Measurements from ENCODE around the gene KIF3C.
A peak's percentile ranks its signal among the peaks of the same experiment; 100 is the strongest.

Gene KIF3C

DNA sequence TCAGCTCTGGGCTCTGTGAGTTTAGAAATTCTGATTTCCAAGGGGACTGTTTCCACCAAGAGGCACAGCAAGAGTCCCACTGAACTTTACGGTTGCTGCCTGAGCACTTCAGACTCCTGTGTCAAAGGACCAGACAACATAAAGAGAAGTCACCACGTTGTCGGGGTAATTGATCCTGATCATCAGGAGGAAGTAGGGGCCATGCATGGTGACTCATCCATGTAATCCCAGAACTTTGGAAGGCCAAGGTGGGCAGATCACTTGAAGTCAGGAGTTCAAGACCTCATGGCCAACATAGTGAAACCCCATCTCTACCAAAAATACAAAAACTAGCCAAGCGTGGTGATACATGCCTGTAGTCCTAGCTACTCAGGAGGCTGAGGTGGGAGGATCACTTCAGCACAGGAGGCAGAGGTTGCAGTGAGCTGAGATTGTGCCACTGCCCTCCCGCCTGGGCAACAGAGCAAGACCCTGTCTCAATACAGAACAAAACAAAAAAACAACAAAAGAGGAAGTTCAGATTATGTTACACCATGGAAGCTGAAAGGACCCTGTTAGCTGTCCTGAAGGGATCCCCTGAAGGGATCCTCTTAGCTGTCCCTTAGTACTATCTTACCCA lies 94.6 kb downstream of the KIF3C start:
- Histone ChIP-seq H3K4me3 (ENCODE audit: low read depth in 1 of 2, low read length in 2 of 2) (no peak overlapping the region), H3K27me3 (ENCODE audit: low read depth, low read length) (no peaks in the 10 kb centered on the region), H3K27ac (ENCODE audit: low read length) (no peak overlapping the region), H3K4me1 (ENCODE audit: control insufficient read depth in 1 of 2, insufficient read depth in 2 of 2, low read length in 2 of 2) (no peaks in the 10 kb centered on the region), H3K9me3 (ENCODE audit: control insufficient read depth in 1 of 2, low read length in 2 of 2) (no peaks in the 10 kb centered on the region), H3K36me3 (ENCODE audit: control insufficient read depth in 1 of 2, insufficient read depth in 2 of 2, low read length in 2 of 2) (no peaks in the 10 kb centered on the region)

- no peak overlapping the region for H3K4me3 ChIP-seq (ENCODE audit: low read depth in 1 of 2, low read length in 2 of 2)
Measured at GRCh38 chr2:25885933-25886332, 96.4 kb downstream of the KIF3C start.

GRCh38 chr2:25881764-25882163 lies 100.5 kb downstream of the KIF3C start:
- Histone ChIP-seq H3K36me3 (ENCODE audit: control insufficient read depth in 1 of 2, insufficient read depth in 2 of 2, low read length in 2 of 2) (no peaks in the 10 kb centered on the region), H3K9me3 (ENCODE audit: control insufficient read depth in 1 of 2, low read length in 2 of 2) (no peaks in the 10 kb centered on the region), H3K27me3 (ENCODE audit: low read depth, low read length) (no peaks in the 10 kb centered on the region), H3K4me3 (ENCODE audit: low read depth in 1 of 2, low read length in 2 of 2) (no peak overlapping the region), H3K4me1 (ENCODE audit: control insufficient read depth in 1 of 2, insufficient read depth in 2 of 2, low read length in 2 of 2) (peaks cover 5 to 7% of the 10 kb centered on the region in 2 donors), H3K27ac (ENCODE audit: low read length) (no peak overlapping the region)

More at GRCh38 chr2:25885933-25886332, 96.4 kb downstream of the KIF3C start:
- Histone ChIP-seq H3K9me3 (ENCODE audit: control insufficient read depth in 1 of 2, low read length in 2 of 2) (no peaks in the 10 kb centered on the region), H3K27me3 (ENCODE audit: low read depth, low read length) (no peaks in the 10 kb centered on the region), H3K27ac (ENCODE audit: low read length) (no peak overlapping the region), H3K4me1 (ENCODE audit: control insufficient read depth in 1 of 2, insufficient read depth in 2 of 2, low read length in 2 of 2) (no peaks in the 10 kb centered on the region), H3K36me3 (ENCODE audit: control insufficient read depth in 1 of 2, insufficient read depth in 2 of 2, low read length in 2 of 2) (no peaks in the 10 kb centered on the region)

- Histone ChIP-seq H3K4me1 (ENCODE audit: control insufficient read depth in 1 of 2, insufficient read depth in 2 of 2, low read length in 2 of 2) (peaks cover 12 to 17% of the 10 kb centered on the region in 2 donors), H3K27me3 (ENCODE audit: low read depth, low read length) (no peaks in the 10 kb centered on the region), H3K4me3 (ENCODE audit: low read depth in 1 of 2, low read length in 2 of 2) (peak overlapping the region; percentile 83 to 99), H3K9me3 (ENCODE audit: control insufficient read depth in 1 of 2, low read length in 2 of 2) (no peaks in the 10 kb centered on the region), H3K36me3 (ENCODE audit: control insufficient read depth in 1 of 2, insufficient read depth in 2 of 2, low read length in 2 of 2) (no peaks in the 10 kb centered on the region), H3K27ac (ENCODE audit: low read length) (peak overlapping the region; percentile 92)
Measured at GRCh38 chr2:25879133-25879730, 103.1 kb downstream of the KIF3C start.

DNA sequence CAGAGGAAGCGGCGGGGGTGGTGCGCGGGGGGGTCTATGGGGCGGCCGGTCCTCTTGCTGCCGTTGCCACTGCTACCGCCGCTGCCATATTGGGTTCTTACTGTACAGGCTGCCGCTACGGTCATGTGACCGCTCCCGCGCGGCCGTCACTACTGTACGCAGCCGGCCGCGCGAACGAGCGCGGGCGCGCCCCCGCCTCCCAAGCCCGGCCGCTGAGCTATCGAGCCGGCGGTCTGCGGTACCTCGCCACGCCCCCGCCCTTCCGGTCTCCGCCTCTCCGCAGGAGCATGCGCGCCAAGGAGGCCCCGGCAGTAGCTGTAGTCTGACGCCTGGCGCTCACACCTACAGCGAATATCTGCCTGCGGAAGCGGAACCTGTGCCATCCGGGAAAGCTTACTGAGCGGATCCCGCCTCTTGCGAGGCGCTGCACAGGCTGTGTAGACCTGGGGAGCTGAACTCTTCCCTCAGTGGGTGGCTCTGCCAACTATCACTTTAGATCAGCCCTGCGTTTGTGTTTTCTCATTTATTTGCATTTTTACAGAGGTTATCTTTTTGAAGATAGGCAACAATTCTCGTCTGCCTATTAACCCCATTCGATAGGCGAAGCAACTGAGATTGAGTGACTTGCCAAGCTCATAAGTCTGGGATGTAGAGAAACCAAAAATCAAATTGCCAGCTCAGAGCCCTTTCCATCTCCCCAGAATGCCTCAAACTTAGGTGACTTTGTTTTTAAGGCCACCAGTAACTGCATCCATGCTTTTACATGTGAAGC lies 103.8 kb downstream of the KIF3C start, which contains the start of gene ASXL2:
Gene ASXL2 (minus strand): TSS at position 127 of the 772 bp plus-strand sequence. CDS start 265 bp downstream, outside the sequence.
- no peaks in the 10 kb centered on the region for H3K36me3 ChIP-seq (ENCODE audit: control insufficient read depth in 1 of 2, insufficient read depth in 2 of 2, low read length in 2 of 2)
- H3K4me1 ChIP-seq (ENCODE audit: control insufficient read depth in 1 of 2, insufficient read depth in 2 of 2, low read length in 2 of 2), result peaks cover 12 to 17% of the 10 kb centered on the region in 2 donors
- H3K9me3 ChIP-seq (ENCODE audit: control insufficient read depth in 1 of 2, low read length in 2 of 2), result no peaks in the 10 kb centered on the region
- peak within 1 kb of the TSS; percentile 86 to 99 for H3K4me3 ChIP-seq (ENCODE audit: low read depth in 1 of 2, low read length in 2 of 2)
- H3K27ac ChIP-seq (ENCODE audit: low read length), result peak within 1 kb of the TSS; percentile 92
- no peaks in the 10 kb centered on the region for H3K27me3 ChIP-seq (ENCODE audit: low read depth, low read length)

DNA sequence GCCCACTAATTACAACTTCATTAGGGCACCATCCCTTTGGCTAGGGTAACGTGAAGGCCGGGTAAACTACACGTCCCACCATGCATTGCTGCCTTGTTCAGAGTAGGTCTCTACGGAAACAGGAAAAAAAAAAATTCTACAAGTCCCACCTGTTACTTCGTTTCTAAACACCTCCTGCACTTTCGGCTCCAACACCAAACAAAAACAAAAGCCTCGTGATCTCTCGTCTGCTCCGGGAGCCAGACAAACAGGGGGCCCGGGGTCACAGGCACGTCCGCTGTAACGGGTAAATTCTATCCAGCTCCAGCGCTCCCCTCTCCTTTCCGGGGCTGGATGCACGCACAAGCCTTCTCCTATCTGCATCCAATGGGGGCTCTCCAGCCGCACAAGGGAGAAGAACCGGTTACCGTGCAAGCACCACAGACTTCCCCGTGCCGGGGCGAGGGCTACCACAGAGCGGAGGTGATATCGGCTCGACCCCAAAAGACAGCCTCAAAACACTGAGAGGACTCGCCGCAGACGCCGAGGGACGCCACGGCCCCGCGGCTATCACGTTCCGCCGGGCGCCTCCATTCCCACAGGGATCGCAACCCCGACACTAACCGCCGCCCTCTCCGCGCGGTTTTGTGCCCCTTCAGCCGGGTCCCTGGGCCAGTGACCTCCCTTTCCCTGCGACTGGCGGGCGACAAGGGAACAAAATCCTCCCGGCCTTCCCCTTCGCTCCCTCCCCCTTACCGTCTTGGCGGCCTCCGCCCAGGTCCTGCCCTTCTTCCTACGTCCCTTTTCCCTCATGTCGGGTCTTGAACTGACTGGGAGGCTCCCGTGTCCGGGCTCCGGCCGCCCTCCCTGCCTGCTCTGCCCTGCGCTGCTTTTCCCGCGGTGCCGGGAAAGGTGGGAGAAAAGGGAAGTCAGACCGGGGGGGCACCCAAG lies 104.6 kb downstream of the KIF3C start:
- H3K9me3 ChIP-seq (ENCODE audit: control insufficient read depth in 1 of 2, low read length in 2 of 2), result no peaks in the 10 kb centered on the region
- peak overlapping the region; percentile 88 for H3K27ac ChIP-seq (ENCODE audit: low read length)
- no peaks in the 10 kb centered on the region for H3K27me3 ChIP-seq (ENCODE audit: low read depth, low read length)
- H3K36me3 ChIP-seq (ENCODE audit: control insufficient read depth in 1 of 2, insufficient read depth in 2 of 2, low read length in 2 of 2), result no peaks in the 10 kb centered on the region
- peak overlapping the region; percentile 86 to 99 for H3K4me3 ChIP-seq (ENCODE audit: low read depth in 1 of 2, low read length in 2 of 2)
- peaks cover 12 to 17% of the 10 kb centered on the region in 2 donors for H3K4me1 ChIP-seq (ENCODE audit: control insufficient read depth in 1 of 2, insufficient read depth in 2 of 2, low read length in 2 of 2)

All from muscle layer of duodenum (tissue), 2 donors.